HG02852 (cell line): Measurements from ENCODE around the gene CSF3.
"Not testable (repeated sequence)": the region's sequence is repeated elsewhere in the genome, so short reads cannot be mapped to it uniquely, and the experiment has no call there.

Source experiments
- ATAC-seq: cut with Tn5 transposase; IDR thresholded peaks from one replicate; pipeline ENCODE4 v1.9.1; 2021; ENCODE audit warnings: mild to moderate bottlenecking, moderate library complexity; ENCODE audit not compliant: unreplicated experiment

Gene CSF3

DNA sequence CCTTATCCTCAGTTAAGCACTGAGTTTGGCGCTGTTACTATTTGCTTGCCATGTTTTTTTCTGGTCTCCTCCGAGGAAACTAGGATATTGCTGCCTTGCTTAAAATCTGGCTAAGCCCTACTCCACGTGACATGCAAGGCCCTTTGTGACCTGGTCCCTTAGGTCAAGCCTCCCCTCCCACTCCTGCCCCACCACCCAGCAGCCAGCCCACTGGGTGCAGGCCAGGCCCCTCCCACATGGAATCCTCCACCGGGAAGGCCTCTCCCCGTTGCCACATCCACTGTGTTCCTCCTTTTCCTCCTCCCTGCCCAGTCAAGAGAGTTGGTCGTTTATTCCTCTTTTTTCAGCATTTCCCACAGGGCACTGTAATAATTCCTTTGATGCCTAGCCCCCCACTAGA is 18.4 kb upstream of the CSF3 start:
- ATAC-seq, result no peak

DNA sequence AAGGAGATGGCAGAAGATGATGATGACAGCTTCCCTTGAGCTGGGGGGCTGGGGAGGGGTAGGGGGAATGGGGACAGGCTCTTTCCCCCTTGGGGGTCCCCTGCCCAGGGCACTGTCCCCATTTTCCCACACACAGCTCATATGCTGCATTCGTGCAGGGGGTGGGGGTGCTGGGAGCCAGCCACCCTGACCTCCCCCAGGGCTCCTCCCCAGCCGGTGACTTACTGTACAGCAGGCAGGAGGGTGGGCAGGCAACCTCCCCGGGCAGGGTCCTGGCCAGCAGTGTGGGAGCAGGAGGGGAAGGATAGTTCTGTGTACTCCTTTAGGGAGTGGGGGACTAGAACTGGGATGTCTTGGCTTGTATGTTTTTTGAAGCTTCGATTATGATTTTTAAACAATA is 17.7 kb upstream of the CSF3 start:
- ATAC-seq, result no peak

DNA sequence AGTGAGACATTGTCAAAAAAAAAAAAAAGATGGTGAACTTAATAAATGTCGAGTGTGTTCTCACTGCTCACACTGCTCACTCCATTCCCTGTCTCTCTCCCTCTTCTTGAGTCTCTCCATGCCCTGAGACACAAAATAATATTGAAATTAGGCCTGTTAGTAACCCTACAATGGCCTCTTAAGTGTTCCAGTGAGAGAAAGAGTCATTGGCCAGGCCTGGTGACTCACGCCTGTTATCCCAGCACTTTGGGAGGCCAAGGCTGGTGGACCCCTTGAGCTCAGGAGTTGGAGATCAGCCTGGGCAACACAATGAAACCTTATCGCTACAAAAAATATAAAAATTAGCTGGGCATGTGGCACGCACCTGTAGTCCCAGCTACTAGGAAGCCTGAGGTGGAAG is 16.2 kb upstream of the CSF3 start:
- no peak for ATAC-seq

DNA sequence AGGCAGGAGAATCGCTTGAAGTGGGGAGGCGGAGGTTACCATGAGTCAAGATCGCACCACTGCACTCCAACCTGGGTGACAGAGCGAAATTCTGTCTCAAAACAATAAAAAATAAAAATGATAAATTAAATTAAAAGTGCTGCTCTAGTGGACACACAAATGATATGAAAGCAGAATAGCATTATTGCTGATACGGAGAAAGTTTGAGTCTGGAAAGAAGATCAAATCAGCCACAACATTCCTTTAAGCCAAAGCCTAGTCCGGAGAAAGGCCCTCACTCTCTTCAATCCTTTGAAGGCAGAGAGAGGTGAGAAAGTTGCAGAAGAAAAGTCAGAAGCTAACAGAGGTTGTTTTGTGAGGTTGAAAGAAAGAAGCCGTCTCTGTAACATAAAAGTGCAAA is 15.1 kb upstream of the CSF3 start:
- ATAC-seq, result no peak

DNA sequence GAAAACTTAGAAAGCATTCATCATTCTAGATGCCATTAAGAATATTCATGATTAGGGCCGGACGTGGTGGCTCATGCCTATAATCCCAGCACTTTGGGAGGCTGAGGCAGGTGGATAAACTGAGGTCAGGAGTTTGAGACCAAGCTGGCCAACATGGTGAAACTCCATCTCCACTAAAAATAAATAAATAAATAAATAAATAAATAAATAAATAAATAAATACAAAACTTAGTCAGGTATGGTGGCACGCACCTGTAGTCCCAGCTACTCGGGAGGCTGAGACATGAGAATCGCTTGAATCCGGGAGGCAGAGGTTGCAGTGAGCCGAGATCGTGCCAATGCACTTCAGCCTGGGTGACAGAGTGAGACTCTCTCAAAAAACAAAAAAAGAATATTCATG is 13.9 kb upstream of the CSF3 start:
- ATAC-seq, result not testable (repeated sequence)

DNA sequence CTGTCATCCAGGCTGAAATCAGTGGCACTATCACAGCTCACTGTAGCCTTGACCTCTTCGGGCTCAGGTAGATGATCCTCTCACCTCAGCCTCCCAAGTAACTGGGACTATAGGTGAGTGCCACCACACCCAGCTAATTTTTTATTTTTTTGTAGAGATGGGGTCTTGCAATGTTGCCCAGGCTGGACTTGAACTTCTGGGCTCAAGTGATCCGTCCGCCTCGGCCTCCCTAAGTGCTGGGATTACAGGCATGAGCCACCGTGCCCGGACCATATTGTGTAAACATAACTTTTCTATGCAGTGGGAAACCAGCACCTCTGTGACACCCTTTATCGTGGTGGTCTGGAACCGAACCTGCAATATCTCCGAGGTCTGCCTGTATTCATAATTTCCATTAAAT is 11.2 kb upstream of the CSF3 start:
- no peak for ATAC-seq

DNA sequence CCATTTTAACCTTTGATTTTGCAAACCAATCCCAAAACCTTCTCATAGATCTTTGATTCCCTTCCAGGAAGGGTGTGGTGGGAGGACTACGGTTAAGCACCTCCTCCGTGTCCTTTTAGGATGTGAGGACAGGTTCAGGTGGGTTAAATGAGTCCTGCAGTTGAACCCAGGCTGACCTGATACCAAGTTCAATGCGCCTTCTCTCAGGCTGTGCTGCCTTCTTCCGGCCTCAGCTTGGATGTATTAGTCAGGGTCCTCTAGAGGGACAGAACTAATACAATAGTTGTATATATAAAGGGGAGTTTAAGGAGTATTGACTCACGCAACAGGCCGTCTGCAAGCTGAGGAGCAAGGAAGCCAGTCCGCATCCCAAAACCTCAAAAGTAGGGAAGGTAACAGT is 10.5 kb upstream of the CSF3 start:
- no peak for ATAC-seq

DNA sequence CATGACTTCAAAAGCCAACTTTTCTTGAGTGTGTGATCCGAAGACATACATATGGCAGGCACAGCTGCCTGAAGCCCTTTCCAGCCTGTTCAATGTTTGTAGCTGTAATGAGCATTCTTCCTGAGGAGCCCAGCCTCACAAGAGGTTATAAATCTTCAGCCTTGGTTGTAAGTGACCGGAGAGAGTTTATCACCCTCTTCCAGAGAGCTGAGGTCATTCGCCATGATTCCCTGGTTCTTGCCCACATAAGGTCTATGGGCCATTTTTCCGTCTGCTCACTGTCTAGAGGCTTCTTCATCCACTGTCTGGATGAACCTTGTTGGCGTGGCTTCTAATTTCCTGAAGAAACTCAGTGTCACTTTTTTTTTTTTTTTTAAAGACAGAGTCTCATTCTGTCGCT is 9.7 kb upstream of the CSF3 start:
- ATAC-seq, result no peak

DNA sequence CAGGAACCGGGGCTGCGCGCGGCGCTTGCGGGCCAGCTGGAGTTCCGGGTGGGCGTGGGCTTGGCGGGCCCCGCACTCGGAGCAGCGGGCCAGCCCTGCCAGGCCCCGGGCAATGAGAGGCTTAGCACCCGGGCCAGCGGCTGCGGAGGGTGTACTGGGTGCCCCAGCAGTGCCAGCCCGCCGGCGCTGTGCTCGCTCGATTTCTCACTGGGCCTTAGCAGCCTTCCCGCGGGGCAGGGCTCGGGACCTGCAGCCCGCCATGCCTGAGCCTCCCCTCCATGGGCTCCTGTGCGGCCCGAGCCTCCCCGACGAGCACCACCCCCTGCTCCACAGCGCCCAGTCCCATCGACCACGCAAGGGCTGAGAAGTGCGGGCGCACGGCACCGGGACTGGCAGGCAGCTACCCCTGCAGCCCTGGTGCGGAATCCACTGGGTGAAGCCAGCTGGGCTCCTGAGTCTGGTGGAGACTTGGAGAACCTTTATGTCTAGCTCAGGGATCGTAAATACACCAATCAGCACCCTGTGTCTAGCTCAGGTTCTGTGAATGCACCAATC is 4.2 kb upstream of the CSF3 start:
- ATAC-seq, result not testable (repeated sequence)

DNA sequence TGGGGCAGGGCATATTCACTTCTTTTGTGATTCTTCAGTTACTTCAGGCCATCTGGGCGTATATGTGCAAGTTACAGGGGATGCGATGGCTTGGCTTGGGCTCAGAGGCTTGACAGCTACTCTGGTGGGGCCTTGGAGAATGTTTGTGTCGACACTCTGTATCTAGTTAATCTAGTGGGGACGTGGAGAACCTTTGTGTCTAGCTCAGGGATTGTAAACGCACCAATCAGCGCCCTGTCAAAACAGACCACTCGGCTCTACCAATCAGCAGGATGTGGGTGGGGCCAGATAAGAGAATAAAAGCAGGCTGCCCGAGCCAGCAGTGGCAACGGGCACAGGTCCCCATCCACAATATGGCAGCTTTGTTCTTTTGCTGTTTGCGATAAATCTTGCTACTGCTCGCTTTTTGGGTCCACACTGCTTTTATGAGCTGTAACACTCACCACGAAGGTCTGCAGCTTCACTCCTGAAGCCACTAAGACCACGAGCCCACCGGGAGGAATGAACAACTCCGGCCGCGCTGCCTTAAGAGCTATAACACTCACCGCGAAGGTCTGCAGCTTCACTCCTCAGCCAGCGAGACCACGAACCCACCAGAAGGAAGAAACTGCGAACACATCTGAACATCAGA is 3.1 kb upstream of the CSF3 start:
- ATAC-seq, result not testable (repeated sequence)

DNA sequence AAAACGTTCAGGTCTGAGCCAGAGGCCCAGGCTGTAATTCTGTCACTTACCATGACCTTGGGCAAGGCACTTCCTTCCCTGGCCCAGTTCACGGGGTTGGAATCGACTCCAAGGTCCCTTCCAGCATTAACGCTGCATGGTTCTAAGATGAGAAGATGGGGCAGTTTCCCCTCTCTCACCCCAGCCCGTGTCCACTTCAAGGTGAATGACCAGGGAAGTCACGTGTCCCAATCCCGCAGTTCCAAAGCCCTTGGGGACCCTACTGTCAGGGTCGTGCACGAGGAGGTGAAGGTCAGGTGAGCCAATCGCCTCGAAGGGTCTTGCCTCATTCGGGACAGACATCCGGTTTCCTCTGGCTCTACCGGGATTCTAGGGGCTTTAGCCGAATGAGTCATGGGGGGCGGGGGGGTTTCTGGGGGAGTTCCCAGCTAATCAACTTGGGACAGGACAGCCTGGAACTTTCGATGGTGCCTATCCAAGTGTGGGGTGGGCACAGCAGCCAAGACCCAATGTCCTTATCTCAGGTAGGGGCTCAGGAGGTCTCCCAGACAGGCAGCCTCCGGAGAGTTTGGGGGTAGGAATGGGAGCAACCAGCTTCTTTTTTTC is 762 bp upstream of the CSF3 start:
- no peak for ATAC-seq

DNA sequence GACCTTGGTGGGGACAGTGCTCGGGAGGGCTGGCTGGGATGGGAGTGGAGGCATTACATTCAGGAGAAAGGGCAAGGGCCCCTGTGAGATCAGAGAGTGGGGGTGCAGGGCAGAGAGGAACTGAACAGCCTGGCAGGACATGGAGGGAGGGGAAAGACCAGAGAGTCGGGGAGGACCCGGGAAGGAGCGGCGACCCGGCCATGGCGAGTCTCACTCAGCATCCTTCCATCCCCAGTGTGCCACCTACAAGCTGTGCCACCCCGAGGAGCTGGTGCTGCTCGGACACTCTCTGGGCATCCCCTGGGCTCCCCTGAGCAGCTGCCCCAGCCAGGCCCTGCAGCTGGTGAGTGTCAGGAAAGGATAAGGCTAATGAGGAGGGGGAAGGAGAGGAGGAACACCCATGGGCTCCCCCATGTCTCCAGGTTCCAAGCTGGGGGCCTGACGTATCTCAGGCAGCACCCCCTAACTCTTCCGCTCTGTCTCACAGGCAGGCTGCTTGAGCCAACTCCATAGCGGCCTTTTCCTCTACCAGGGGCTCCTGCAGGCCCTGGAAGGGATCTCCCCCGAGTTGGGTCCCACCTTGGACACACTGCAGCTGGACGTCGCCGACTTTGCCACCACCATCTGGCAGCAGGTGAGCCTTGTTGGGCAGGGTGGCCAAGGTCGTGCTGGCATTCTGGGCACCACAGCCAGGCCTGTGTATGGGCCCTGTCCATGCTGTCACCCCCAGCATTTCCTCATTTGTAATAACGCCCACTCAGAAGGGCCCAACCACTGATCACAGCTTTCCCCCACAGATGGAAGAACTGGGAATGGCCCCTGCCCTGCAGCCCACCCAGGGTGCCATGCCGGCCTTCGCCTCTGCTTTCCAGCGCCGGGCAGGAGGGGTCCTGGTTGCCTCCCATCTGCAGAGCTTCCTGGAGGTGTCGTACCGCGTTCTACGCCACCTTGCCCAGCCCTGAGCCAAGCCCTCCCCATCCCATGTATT is 1.1 kb downstream of the CSF3 start:
- ATAC-seq, result no peak

DNA sequence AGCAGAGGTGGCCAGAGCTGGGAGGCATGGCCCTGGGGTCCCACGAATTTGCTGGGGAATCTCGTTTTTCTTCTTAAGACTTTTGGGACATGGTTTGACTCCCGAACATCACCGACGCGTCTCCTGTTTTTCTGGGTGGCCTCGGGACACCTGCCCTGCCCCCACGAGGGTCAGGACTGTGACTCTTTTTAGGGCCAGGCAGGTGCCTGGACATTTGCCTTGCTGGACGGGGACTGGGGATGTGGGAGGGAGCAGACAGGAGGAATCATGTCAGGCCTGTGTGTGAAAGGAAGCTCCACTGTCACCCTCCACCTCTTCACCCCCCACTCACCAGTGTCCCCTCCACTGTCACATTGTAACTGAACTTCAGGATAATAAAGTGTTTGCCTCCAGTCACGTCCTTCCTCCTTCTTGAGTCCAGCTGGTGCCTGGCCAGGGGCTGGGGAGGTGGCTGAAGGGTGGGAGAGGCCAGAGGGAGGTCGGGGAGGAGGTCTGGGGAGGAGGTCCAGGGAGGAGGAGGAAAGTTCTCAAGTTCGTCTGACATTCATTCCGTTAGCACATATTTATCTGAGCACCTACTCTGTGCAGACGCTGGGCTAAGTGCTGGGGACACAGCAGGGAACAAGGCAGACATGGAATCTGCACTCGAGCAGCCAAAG is 2.3 kb downstream of the CSF3 start:
- ATAC-seq, result no peak

DNA sequence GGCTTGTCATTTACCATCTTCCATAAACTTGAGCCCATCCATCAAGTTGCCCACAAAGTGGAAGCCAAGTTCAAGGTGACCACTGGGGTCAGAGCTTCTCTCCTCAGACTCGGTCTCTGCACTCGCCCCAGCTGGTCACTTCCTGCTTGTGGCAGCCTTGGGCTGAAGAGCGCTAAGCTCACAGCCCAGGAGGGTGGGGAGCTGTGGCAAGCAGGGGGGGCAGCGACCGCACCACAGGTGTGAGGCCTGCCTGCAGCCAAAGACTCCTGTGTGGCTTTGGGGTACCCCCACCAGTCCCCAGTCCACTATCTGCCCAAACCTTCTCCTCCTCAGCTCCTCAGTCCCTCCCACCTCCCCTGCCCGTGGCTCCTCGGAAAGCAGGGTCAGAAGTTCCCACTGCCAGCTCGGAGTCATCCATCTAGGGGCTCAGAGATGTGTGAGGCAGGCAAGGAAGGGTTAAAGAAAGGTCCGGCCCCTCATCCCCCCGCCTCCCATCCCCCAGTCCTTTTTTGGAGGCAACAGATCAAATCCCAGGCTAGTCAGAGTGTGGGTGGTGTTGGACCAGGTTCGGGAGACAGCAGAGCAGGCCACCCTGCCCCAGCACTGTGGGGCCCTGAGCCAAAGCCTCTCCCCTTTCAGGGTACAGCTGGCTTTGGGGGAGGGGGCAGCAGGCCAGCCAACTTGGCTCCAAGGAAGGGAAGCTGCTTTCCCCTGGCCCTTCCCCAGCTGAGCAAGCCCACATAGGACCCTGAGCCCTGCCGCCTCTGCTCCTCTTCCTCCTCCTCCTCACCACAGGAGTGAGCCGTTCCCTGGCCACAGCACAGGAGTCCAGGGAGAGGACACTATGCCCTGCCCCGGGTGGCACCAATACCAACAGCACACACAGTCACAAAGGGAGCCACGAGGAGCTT is 3.2 kb downstream of the CSF3 start:
- no peak for ATAC-seq

DNA sequence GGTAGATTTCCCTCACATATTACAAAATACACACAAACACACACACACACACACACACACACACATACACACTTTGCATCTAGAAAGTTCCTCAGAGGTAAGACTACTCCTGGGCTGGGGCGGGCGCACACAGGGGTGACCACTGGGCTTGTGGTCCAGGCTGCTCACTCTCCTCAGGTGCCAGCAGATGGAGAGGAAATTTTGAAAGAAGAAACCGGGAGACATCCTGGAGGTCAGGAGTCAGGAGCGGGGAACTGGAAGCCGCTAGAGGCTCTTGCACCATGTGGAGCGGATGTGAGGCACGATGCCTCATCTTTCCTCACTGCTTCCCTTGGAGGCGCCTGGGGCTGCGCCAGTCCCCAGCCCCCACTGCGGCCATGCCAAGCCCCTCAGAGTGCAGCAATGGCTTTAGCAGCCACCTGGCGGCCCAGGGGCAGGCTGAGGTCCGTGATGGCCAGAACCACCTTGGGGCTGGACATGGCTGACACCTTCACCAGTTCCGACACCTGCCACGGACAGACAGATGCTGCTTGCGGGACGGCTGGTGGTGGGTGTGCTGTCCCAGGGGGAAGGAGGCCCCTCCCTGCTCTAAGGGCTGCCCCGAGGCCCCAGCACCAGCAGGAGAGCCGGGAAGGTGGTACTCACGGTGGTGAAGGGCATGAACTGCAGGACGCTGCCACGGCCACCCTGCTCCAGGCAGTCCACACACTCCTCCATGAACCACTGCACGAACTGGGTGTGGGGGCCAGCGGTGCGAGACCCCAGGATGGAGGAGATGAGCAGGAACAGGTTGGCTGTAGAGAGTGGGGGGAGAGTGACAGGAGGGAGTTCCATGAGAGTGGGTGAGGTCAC is 4.1 kb downstream of the CSF3 start:
- no peak for ATAC-seq

DNA sequence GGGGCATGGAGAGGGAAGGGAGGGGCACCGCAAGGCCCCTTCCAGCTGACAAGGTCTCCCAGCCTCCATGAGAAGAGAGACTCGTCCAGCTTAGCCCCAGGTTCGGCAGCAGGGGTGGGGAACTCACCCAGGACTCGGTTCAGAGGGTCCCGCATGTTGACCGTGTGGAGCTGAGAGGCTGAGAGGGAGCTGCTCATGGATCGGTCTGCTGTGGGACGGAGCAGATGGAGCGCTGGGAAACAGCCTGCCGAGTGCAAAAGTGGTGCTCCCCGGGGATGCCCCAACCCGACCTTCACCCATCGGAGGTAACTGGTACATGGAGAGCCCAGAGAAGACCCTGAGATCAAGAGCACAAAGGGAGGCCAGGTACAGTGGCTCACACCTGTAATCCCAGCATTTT is 4.9 kb downstream of the CSF3 start:
- ATAC-seq, result no peak

DNA sequence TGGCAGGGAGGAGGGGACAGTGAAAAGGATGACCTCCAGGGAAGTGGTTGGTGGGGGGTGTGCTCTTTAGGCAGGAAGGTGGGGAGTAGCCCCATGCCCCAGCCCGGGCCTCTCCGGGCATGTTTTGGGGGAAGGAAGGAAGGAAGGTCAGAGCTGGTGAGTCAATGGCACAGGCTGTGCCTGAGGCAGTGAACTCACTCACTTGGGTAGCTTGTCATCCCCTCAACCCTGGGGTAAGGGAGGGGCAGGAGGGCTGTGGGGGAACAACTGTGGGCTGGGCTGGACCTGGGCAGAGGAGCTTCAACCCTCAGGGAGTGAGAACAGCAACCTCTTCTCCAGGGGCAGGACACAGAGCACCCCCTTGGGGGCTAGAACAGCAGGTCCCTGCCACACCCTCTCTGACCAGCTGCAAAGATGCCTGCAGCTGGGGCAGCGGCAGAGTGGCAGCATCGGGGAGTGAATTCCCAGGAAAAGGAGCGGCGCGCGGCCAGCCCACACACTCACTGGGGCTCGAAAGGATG is 6.3 kb downstream of the CSF3 start:
- ATAC-seq, result no peak

DNA sequence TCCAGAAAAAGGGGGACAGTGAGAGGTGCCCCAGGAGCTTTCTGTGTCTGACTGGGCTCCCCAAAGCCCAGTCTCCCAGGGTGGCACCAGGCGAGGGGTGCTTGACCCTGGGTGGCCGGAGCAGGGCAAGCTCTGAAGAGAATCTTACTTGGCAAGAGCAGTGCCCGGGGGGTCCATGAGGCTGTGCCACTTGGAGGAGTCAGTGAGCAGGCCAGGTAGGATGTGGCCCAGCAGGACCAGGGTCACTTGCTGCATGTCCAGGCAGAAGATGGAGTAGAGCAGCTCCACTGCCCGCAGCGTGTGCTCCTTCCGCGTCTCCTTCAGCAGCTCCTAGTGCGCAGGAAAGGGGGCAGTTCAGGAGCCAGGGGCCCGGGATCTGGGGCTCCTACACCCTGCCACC is 7.3 kb downstream of the CSF3 start:
- no peak for ATAC-seq

DNA sequence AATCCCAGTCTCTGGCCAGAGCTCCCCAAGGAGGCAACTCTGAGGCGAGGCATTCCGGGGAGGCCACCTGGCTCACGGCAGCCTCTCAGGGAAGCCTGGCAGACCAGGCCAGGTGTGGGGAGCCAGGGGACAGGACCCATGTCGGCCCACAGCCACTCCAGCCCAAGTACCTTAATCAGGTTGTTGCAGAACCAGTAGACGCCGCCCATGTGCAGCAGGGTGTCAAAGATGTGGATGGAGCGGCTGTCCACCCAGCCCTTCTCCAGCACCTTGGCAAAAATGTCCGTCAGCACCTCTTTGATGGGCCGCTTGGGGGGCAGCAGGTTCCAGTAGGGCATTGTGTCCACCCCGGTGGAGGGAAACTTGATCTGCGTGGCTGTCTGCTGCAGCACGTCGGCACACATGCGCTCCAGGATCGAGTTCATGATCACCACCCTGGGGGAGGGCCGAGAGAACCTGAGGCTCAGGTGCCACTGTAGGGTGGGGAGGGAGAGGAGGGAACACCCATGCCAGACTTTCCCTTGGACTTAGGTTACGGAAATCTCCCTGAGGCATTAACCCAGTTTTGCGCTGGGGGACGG is 7.8 kb downstream of the CSF3 start:
- no peak for ATAC-seq
